ENCODE data around the gene ITK. TPM values are rescaled to one million over a fixed set of nuclear protein-coding genes. Genes with fewer than 3 reads are reported as not detected.

Gene ITK
- total RNA-seq, 1 donor: not detected

DNA sequence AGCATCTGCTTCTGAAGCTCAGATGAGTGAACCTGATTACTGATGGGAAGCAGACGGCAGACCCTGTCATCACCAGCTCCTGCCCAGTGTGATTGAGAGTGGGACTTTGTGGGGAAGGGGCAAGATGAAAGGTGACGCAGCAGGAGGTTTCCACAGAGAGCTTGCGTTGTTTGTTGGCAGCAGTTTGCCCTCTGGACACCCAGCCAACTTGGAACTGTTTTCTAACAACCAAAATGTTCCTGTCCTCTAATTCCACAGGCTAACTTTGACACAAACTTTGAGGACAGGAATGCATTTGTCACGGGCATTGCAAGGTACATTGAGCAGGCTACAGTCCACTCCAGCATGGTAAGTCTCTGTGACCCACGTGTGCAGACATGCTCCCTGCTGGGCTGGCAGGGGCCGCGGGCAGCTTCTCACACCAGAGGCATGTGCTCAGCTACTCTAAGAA lies 106.1 kb downstream of the ITK start:
- DNase-seq (ENCODE audit: low read depth): no peak
- no peak overlapping the region for H3K4me3 ChIP-seq (ENCODE audit: low read depth, low read length)
- TF ChIP-seq, protein P1, sequence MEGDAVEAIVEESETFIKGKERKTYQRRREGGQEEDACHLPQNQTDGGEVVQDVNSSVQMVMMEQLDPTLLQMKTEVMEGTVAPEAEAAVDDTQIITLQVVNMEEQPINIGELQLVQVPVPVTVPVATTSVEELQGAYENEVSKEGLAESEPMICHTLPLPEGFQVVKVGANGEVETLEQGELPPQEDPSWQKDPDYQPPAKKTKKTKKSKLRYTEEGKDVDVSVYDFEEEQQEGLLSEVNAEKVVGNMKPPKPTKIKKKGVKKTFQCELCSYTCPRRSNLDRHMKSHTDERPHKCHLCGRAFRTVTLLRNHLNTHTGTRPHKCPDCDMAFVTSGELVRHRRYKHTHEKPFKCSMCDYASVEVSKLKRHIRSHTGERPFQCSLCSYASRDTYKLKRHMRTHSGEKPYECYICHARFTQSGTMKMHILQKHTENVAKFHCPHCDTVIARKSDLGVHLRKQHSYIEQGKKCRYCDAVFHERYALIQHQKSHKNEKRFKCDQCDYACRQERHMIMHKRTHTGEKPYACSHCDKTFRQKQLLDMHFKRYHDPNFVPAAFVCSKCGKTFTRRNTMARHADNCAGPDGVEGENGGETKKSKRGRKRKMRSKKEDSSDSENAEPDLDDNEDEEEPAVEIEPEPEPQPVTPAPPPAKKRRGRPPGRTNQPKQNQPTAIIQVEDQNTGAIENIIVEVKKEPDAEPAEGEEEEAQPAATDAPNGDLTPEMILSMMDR (IDR thresholded peaks at IDR 0.05; ENCODE audit: insufficient read depth, low read depth, low read length): no peak

DNA sequence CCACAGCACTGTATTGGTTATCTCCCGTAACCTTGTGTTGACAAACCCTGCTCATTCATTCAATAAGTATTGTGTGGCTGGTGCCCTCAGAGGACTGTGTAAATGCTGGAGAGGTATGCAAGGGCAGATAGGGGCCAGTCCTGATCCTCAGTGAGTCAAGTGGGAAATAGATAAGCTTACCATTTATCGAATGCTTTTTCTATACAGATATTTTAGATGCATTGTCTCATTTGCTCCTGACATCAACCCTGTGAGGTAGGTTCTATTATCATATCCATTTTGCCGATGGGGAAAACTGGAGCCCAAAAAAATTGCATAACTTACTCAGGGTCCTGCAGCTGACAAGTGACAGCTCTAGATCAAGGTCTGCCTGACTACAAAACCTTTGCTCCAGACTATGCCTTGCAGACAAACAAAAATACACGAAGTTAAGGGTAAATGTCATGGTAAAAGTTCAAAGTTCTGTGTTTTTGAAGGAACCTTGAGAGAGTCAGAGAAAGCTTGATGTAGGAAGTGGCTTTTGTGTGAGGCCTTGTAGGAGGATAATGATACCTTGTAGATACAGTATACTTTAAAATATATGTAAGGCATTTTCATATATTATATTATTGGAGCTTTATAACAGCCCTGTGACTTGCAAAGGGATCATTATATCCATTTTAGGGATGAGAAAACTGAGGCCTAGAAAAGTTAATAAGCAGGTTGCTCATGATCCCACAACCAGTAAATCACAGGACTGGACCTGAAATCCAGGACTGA lies 107.9 kb downstream of the ITK start:
- TF ChIP-seq, protein P1 (IDR thresholded peaks at IDR 0.05; ENCODE audit: insufficient read depth, low read depth, low read length): no peak
- no peak overlapping the region for H3K4me3 ChIP-seq (ENCODE audit: low read depth, low read length)
- no peak for DNase-seq (ENCODE audit: low read depth)

DNA sequence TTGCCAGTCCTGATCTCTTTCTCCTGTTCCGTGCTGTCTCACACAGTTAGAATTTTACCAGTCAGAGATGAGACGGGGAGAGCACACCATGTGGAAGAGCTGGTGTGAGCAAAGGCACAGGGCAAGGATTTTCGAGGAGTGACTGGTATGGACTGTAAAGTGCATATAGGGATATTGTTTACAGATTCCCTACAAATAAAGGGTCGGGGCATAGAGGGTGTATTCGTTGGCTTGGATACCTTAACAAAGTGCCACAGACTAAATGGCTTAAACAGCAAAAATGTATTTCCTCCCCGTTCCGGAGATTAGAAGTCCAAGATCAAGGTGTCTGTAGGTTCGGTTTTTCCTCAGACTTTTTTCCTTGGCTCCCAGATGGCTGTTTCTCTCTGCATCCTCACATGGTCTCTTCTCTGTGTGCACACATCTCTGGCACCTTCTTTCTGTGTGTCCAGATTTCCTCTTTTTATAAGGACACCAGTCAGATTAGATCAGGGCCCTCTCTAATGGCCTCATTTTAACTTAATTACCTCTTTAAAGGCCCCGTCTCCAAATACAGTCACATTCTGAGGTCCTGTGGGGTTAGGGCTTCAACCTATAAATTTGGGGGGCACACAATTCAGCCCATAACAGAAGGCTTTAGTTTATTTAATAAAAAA lies 108.7 kb downstream of the ITK start:
- no peak overlapping the region for H3K4me3 ChIP-seq (ENCODE audit: low read depth, low read length)
- TF ChIP-seq, protein P1 (IDR thresholded peaks at IDR 0.05; ENCODE audit: insufficient read depth, low read depth, low read length): no peak
- no peak for DNase-seq (ENCODE audit: low read depth)

DNA sequence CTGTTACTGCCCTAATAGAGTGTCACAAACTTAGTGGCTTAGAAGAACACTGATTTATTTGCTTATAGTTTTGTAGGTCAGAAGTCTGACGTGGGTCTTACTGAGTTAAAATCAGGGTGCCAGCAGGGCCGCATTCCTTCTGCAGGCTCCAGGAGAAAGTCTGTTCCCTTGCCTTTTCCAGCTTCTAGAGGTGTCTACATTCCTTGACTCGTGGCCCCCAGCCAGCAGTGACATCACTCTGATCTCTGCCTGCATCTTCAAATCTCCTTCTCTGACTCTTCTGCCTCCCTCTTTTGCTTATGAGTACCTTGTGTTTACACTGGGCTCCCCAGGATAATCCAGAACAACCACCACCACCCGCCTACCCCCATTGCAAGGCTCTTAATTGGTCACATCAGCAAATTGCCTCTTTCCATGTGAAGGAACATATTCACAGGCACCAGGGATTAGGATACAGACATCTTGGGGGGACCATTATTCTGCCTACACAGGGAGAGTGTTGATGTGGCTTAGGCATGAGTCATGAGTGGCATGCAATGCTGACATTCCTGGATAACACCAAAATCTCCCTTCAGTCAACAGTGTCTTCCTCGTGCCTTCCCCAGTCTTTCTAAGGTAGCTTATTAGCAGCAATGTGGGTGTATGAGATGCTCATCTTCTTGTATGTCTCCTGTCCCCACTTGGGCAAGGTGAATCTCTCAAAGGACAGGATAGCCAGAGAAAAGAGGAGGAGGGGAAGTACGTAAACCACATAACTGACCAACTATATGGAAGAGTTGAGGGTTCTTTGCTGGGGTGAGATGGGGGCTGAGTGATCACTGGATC lies 109.7 kb downstream of the ITK start:
- TF ChIP-seq, protein P1 (IDR thresholded peaks at IDR 0.05; ENCODE audit: insufficient read depth, low read depth, low read length): no peak
- peak; percentile 68 for DNase-seq (ENCODE audit: low read depth)
- H3K4me3 ChIP-seq (ENCODE audit: low read depth, low read length): no peak overlapping the region

DNA sequence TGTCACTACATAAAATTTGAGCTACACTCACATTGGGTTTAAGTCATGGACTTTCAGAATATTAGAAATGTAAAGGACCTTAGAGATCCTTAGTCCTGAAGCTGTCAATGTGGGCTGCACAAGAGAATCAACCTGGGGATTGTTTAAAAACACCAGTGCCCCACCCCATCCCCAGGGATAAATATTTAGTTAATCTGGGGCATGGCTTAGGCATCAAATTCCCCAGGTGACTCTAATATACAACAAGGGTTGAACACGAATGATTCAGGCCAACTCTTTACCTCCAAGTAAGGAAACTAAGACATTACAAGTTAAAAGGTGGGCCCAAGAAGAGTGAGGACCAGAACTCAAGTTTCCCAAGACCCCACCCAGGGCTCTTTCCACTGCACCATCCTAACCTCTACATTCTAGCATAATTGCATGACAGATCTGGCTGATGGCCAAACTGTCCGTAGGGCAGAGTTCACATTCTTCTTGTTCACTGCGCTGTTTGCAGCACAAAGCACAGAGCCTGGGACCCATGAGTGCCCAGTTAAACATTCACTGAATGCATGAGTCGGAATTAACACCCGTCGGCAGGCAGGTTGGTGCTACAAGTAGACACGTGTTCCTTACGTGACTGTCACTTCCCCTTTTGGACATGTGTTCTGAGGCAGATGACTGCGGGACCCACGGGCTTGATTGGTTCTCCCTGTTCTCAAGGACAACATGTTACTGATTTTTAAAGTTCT lies 110.5 kb downstream of the ITK start:
- TF ChIP-seq, protein P1 (IDR thresholded peaks at IDR 0.05; ENCODE audit: insufficient read depth, low read depth, low read length): no peak
- no peak overlapping the region for H3K4me3 ChIP-seq (ENCODE audit: low read depth, low read length)
- no peak for DNase-seq (ENCODE audit: low read depth)

DNA sequence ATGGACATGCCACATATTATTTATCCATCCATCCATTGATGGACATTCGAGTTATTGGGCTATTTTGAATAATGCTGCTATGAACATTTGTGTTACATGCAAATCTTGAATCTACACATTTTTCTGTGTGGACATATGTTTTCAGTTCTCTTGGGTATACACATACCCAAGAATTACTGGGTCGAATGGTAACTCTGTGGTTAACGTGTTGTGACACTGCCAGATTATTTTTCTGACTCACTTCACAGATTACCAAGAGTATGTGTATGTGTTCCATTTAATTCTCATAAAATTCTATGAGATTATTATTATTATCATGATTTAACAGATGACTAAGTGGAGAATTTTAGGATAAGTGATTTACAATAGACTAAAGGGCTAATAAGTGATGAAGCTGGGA lies 112.0 kb downstream of the ITK start:
- H3K4me3 ChIP-seq (ENCODE audit: low read depth, low read length): no peak overlapping the region
- DNase-seq (ENCODE audit: low read depth): no peak
- TF ChIP-seq, protein P1 (IDR thresholded peaks at IDR 0.05; ENCODE audit: insufficient read depth, low read depth, low read length): no peak
